Left ventricle myocardium inferior (tissue), 1 donor: ENCODE measurements around the gene TNRC18. TPM values are rescaled to one million over a fixed set of nuclear protein-coding genes. Genes with fewer than 3 reads are reported as not detected.
"Not testable (repeated sequence)": the region's sequence is repeated elsewhere in the genome, so short reads cannot be mapped to it uniquely, and the experiment has no call there.

Experiments used
- DNase-seq: peaks from one replicate; pipeline ENCODE4 v3.0.0-alpha.2; 2020
- H3K27ac ChIP-seq: fragments of 200-600 bp; replicated peaks from 2 replicates; pipeline ENCODE4 v1.8.0; 2021
- H3K27me3 ChIP-seq: fragments of 200-600 bp; 2 replicates; pipeline ENCODE4 v1.8.0; 2021; ENCODE audit warnings: low read depth
- H3K36me3 ChIP-seq: fragments of 200-600 bp; 2 replicates; pipeline ENCODE4 v1.8.0; 2021
- H3K4me1 ChIP-seq: fragments of 200-600 bp; 2 replicates; pipeline ENCODE4 v1.8.0; 2021
- H3K4me3 ChIP-seq: fragments of 200-600 bp; 2 replicates; pipeline ENCODE4 v1.8.0; 2021; ENCODE audit warnings: mild to moderate bottlenecking, moderate library complexity
- H3K9me3 ChIP-seq: fragments of 200-600 bp; replicated peaks from 2 replicates; pipeline ENCODE4 v1.8.0; 2021
- CTCF ChIP-seq: fragments of 200-600 bp; IDR thresholded peaks from 2 replicates; pipeline ENCODE4 v1.8.0; 2021; ENCODE audit warnings: antibody characterized with exemption, mild to moderate bottlenecking, borderline replicate concordance
- intact Hi-C: fragments of 100-400 bp; cut with micrococcal nuclease; formaldehyde crosslinking; loops from one replicate; pipeline ENCODE4 v1.11.0; 2022
- total RNA-seq: library from RNA; stranded (reverse); fragmentation: NEBNext Ultra II Directional; extraction: Animal tissue kit (Norgen Biotek cat#: 25700); gene quantifications from one replicate; pipeline ENCODE4 v1.2.1, GENCODE V29; 2021
- donor health status: DM: no; HTN: yes; CAD: no; lungs with severe emphysema.

TNRC18 gene
- total RNA-seq, 1 donor from 2014 or later: 27.7 TPM

DNA sequence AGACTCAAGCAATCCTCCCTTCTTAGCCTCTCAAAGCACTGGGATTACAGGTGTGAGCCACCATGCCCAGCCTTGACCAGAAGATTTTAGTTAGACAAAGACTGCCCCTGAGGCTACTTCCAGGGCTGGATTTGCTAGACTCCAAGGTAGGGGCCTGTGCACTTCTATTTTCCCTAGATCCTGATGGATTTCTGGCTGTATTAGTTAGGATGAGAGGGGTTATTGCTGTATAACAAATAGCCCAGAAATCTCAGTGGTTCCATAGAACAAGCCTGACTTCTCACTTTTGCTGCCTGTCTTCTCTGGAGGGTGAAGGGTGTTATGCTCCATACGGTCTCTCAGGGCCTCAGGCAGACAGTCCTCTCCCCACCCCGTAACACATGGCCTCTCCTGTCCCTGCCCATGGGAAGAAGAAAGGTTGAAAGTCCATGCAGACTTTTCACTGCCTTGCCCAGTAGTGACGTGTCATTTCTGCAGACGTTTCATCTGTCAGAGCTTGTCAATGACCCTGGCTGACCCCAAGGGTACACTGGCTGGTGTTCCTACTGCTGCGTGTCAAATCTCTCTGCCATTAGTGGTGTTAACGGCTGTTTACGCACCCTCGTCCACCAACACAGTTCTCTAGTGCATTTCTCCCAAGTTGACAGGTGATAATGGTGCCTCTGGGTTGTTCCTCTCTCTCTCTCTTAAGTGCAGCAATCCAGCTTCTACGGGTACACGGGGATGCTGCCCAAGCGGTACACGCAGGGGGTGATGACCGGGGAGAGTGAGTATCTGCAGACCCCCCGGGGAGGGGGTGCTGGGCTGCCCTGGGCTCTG lies 129.3 kb downstream of the TNRC18 start:
- intact Hi-C loops: no loop called here
- no peak for TF ChIP-seq CTCF
- Histone ChIP-seq H3K27ac (no peak overlapping the region), H3K36me3 (no peaks in the 10 kb centered on the region), H3K4me1 (no peaks in the 10 kb centered on the region), H3K27me3 (peaks cover 38% of the 10 kb centered on the region), H3K4me3 (no peak overlapping the region), H3K9me3 (peaks cover 4% of the 10 kb centered on the region)
- DNase-seq: no peak

DNA sequence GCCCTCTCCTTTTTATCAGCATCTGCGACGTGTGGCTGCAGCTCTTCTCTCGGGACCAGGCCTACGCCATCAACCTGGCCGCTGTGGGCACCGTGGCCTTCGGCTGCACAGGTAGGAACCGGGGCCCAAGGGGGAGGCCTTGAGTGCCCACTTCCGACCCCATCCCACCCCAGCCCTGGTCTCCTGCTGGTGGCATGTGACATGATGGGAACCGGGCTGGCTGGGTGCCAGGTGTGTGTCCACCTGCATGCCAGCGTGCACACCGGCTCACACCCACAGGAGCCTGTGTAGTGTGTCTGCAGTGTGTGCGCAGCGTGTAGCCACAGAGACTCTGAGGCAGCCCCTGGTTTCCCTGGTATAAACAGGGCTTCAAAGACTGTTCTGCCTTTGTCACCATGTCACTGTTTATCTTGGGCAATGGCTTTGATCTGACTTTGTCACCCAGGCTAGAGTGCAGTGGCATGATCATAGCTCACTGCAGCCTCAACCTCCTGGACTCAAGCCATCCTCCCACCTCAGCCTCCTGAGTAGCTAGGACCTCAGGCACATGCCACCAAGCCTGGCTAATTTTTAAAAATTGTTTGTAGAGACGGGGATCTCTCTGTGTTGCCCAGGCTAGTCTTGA lies 131.8 kb downstream of the TNRC18 start:
- intact Hi-C loops: not testable (repeated sequence)

GRCh38 chr7:5291301-5291700 lies 132.3 kb downstream of the TNRC18 start:
- Histone ChIP-seq H3K4me1 (no peaks in the 10 kb centered on the region), H3K4me3 (no peak overlapping the region), H3K27ac (no peak overlapping the region), H3K27me3 (peaks cover 17% of the 10 kb centered on the region), H3K36me3 (no peaks in the 10 kb centered on the region), H3K9me3 (peaks cover 4% of the 10 kb centered on the region)
- DNase-seq: no peak
- intact Hi-C loops: no loop called here
- TF ChIP-seq CTCF: no peak

More for the DNA sequence above, 131.8 kb downstream of the TNRC18 start:
- DNase-seq, H3K4me3 ChIP-seq, H3K36me3 ChIP-seq, H3K27ac ChIP-seq, H3K9me3 ChIP-seq, H3K4me1 ChIP-seq: not testable (repeated sequence)
- peaks cover 19% of the 10 kb centered on the region for H3K27me3 ChIP-seq

DNA sequence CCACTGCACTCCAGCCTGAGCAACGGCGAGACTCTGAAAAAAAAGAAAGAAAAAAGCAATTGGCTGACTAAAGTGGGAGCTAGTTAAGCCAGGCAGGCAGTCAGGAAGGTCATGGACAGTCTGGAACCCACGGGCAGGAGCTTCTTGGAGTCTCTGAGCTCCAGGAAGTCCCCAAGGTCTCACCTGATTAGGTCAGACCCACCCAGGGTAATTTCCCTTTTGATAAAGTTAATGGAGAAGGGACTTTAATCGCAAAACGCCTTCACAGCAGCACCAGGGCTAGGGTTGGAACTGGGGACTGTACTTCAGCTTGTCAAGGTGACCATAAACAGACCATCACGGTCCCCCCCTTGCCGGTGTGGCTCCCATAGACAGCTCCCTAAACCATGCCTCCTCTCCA lies 134.3 kb downstream of the TNRC18 start:
- H3K4me1 ChIP-seq: no peaks in the 10 kb centered on the region
- H3K9me3 ChIP-seq: peaks cover under 1% of the 10 kb centered on the region
- intact Hi-C loops: no loop called here
- TF ChIP-seq CTCF: no peak
- no peak for DNase-seq
- H3K4me3 ChIP-seq: no peak overlapping the region
- H3K36me3 ChIP-seq: no peaks in the 10 kb centered on the region
- peaks cover 3% of the 10 kb centered on the region for H3K27me3 ChIP-seq
- no peak overlapping the region for H3K27ac ChIP-seq

DNA sequence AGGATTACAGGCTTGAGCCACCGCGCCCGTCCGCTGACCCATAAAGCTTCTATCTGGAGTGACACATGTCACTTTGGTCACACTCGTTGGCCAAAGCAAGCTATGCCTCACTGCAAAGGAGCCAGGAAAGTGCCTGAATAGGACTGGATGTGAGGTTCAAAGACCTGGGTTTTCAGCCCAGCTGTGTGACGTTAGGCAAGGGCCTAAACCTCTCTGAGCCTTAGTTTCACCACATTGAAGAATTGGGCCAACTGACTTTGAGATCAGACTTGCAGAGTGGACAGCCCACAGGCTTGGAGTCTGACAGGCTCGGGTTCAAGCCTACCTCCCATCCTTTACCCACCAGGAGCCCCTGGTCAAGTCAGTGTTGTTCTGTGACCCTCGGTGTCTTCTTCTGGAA lies 135.1 kb downstream of the TNRC18 start:
- DNase-seq, H3K27ac ChIP-seq, H3K36me3 ChIP-seq, H3K27me3 ChIP-seq, intact Hi-C loops, H3K4me3 ChIP-seq, H3K4me1 ChIP-seq, H3K9me3 ChIP-seq: not testable (repeated sequence)

- no peak for TF ChIP-seq CTCF
- Histone ChIP-seq H3K4me3 (no peak overlapping the region), H3K4me1 (peaks cover 7% of the 10 kb centered on the region), H3K9me3 (no peaks in the 10 kb centered on the region), H3K27ac (no peak overlapping the region), H3K36me3 (no peaks in the 10 kb centered on the region), H3K27me3 (peaks cover 11% of the 10 kb centered on the region)
- intact Hi-C loops: no loop called here
- DNase-seq: no peak
Measured at GRCh38 chr7:5287802-5288201, 135.8 kb downstream of the TNRC18 start.

- intact Hi-C loops, H3K9me3 ChIP-seq, H3K36me3 ChIP-seq, DNase-seq, H3K27ac ChIP-seq, H3K4me3 ChIP-seq, H3K4me1 ChIP-seq: not testable (repeated sequence)
- H3K27me3 ChIP-seq: peaks cover 11% of the 10 kb centered on the region
Measured at GRCh38 chr7:5287373-5287772, 136.3 kb downstream of the TNRC18 start.
